ENCODE data around the gene RPL4. TPM values are rescaled to one million over a fixed set of nuclear protein-coding genes. Genes with fewer than 3 reads are reported as not detected.

RPL4 gene
- total and polyA plus RNA-seq, 2 of the 8 experiments (the other 6 are each of a cell fraction or from before 2014, with no cell fraction given): 3,950 to 3,973 TPM

- no peak for FAIRE-seq
- H2AFZ ChIP-seq (ENCODE audit: low read length): no peak overlapping the region
These were observed 44.6 kb downstream of the RPL4 start for GRCh38 chr15:66459818-66460615.

More at GRCh38 chr15:66459818-66460615, 44.6 kb downstream of the RPL4 start:
- H2BK15ac ChIP-seq (ENCODE audit: low read length): no peak overlapping the region
- no peak overlapping the region for H2BK5ac ChIP-seq (ENCODE audit: low read depth, low read length)
- peaks cover 2 to 4% of the 10 kb centered on the region in 2 experiments for H4K20me1 ChIP-seq (replicated peaks in 1 of 2; ENCODE audit: control insufficient read depth in 1 of 2, insufficient read depth in 2 of 2, low read length in 2 of 2)
- peaks cover 2 to 10% (median 5%) of the 10 kb centered on the region in 4 experiments; a peak in 6 of 7 replicates for H3K4me1 ChIP-seq (replicated peaks in 1 of 4; ENCODE audit: control insufficient read depth in 3 of 4, insufficient read depth in 4 of 4, low read length in 3 of 4)
- H3K27ac ChIP-seq (ENCODE audit: low read depth, low read length): no peak overlapping the region
- H2BK12ac ChIP-seq (ENCODE audit: low read depth, low read length): no peak overlapping the region
- H3K4me2 ChIP-seq (ENCODE audit: insufficient read depth in 1 of 2, low read depth in 2 of 2, low read length in 2 of 2): no peak overlapping the region
- H4K91ac ChIP-seq (replicated peaks; ENCODE audit: insufficient read length, low read length): no peak overlapping the region
- no peak overlapping the region for H3K23ac ChIP-seq (ENCODE audit: insufficient read length)
- H4K8ac ChIP-seq (ENCODE audit: extremely low read depth, insufficient read depth, low read length): no peak overlapping the region
- no peak overlapping the region for H3K4ac ChIP-seq (replicated peaks; ENCODE audit: insufficient read length, low read depth, low read length)
- no peak overlapping the region for H2AK5ac ChIP-seq (ENCODE audit: low read depth, low read length)
- no peaks in the 10 kb centered on the region for H3K9me3 ChIP-seq (ENCODE audit: insufficient read depth in 2 of 2, low read depth in 1 of 2, low read length in 1 of 2)
- no peak overlapping the region for H2BK20ac ChIP-seq (ENCODE audit: low read length)
- ChIA-PET POLR2A (ENCODE audit: partially characterized antibody) (no interaction called here), CTCF (ENCODE audit: partially characterized antibody) (interaction anchor here (0.6 to 1.7 kb wide), 7 partner anchors 9 to 517 kb away, joined by 3 to 6 read pairs (median 4); no protein-coding TSS in a partner anchor)
- H3K18ac ChIP-seq (ENCODE audit: extremely low read depth, low read length): no peak overlapping the region
- WGBS, 2 experiments (ENCODE audit: extremely low coverage in 1 of 2, insufficient coverage in 1 of 2, insufficient read length in 1 of 2, insufficient replicate concordance in 2 of 2, low coverage in 1 of 2, low lambda C conversion rate in 2 of 2, missing lambda C conversion rate in 1 of 2): 83% methylated on average over 3 of the region's 3 CpGs; no CpG with 5 or more reads in 1 of the 2 experiments
- no peaks in the 10 kb centered on the region for H3K27me3 ChIP-seq (replicated peaks in 1 of 4; ENCODE audit: control insufficient read depth in 3 of 4, extremely low read depth in 1 of 4, insufficient read depth in 3 of 4, low read length in 3 of 4)
- no peak overlapping the region for H4K5ac ChIP-seq (ENCODE audit: insufficient read length, low read depth, low read length)
- no peaks in the 10 kb centered on the region for H3K79me2 ChIP-seq (ENCODE audit: control insufficient read depth in 1 of 2, insufficient read depth in 2 of 2, low read length in 2 of 2)
- DNase-seq (ENCODE audit: low read depth in 1 of 2, low spot score in 2 of 2): no peak
- no peak overlapping the region for H3K56ac ChIP-seq (replicated peaks; ENCODE audit: insufficient read length, low read depth, low read length)
- peaks cover 4% of the 10 kb centered on the region; the same call in 1 of the 2 replicates for H3K79me1 ChIP-seq (ENCODE audit: low read depth, low read length)
- H3K23me2 ChIP-seq (ENCODE audit: low read depth, low read length): no peaks in the 10 kb centered on the region
- H3K4me3 ChIP-seq (ENCODE audit: extremely low read depth in 1 of 4, insufficient read depth in 2 of 4, low read depth in 3 of 4, low read length in 4 of 4): no peak overlapping the region
- H3K9ac ChIP-seq (replicated peaks in 1 of 4; ENCODE audit: extremely low read depth in 1 of 4, low read depth in 3 of 4, low read length in 3 of 4): no peak overlapping the region; a peak in 1 of 7 replicates
- H3K14ac ChIP-seq (ENCODE audit: insufficient read length): no peak overlapping the region
- H3K36me3 ChIP-seq (ENCODE audit: control insufficient read depth in 2 of 4, insufficient read depth in 4 of 4, low read length in 3 of 4): peaks cover 0 to 6% (median under 1%) of the 10 kb centered on the region in 4 experiments; a peak in 2 of 8 replicates
- H2BK120ac ChIP-seq (replicated peaks; ENCODE audit: low read depth, low read length): no peak overlapping the region
- TF ChIP-seq CBX5 (IDR thresholded peaks at IDR 0.05; ENCODE audit: low read depth, low read length): no peak
- TF ChIP-seq EP300 (IDR thresholded peaks at IDR 0.05; ENCODE audit: borderline replicate concordance in 1 of 2, low read depth in 2 of 2, low read length in 2 of 2): no peak
- TF ChIP-seq GABPA (IDR thresholded peaks at IDR 0.05; ENCODE audit: borderline replicate concordance, insufficient read depth, low read length): no peak
- no peak for TF ChIP-seq CEBPB (IDR thresholded peaks at IDR 0.05; ENCODE audit: low read depth, low read length)
- TF ChIP-seq SIX5 (IDR thresholded peaks at IDR 0.05; ENCODE audit: low read depth, low read length): no peak
- no peak for TF ChIP-seq KDM4A (IDR thresholded peaks at IDR 0.05; ENCODE audit: low read depth, low read length, severe bottlenecking)
- TF ChIP-seq RXRA (IDR thresholded peaks at IDR 0.05; ENCODE audit: insufficient read depth, low read depth, low read length): no peak
- no peak for TF ChIP-seq TBP (IDR thresholded peaks at IDR 0.05; ENCODE audit: low read depth, low read length)
- TF ChIP-seq NANOG (IDR thresholded peaks at IDR 0.05; ENCODE audit: insufficient read depth, low read depth, low read length, poor library complexity, severe bottlenecking): no peak
